Breast epithelium (tissue), 3 donors: ENCODE results near the gene PAXIP1.

ENCODE experiments used
- CTCF ChIP-seq, 3 donors: fragments of 450-650 bp; IDR thresholded peaks; one replicate each; pipeline ENCODE4 v1.5.1; 2016 to 2017; ENCODE audit warnings: antibody characterized with exemption in 3 of 3, mild to moderate bottlenecking in 3 of 3, moderate library complexity in 3 of 3
- POLR2A ChIP-seq: fragments of 450-650 bp; IDR thresholded peaks from one replicate; pipeline ENCODE4 v1.6.1; 2016; ENCODE audit warnings: antibody characterized with exemption, mild to moderate bottlenecking, moderate library complexity
- POLR2AphosphoS5 ChIP-seq, 3 donors: sonication (generic); formaldehyde crosslinking; IDR thresholded peaks; one replicate each; pipeline ENCODE4 v1.6.1; 2017; ENCODE audit warnings: antibody characterized with exemption in 3 of 3

- TF ChIP-seq CTCF (IDR thresholded peaks at IDR 0.05): no peak
- no peak for TF ChIP-seq POLR2A
- TF ChIP-seq POLR2AphosphoS5 (IDR thresholded peaks at IDR 0.05): no peak
Observed at GRCh38 chr7:154942691-154943090, 60.2 kb downstream of the PAXIP1 start.
